IPS-15b (cell line): ENCODE measurements around the gene PSMD13.
"Not testable (repeated sequence)": the region's sequence is repeated elsewhere in the genome, so short reads cannot be mapped to it uniquely, and the experiment has no call there.

Experiments used
- H3K27me3 ChIP-seq: one replicate; pipeline ENCODE4 v1.6.1; 2013; ENCODE audit warnings: low read length; ENCODE audit not compliant: control insufficient read depth, insufficient read depth
- H3K36me3 ChIP-seq: one replicate; pipeline ENCODE4 v1.6.1; 2013; ENCODE audit warnings: low read length; ENCODE audit not compliant: control insufficient read depth, insufficient read depth
- H3K4me1 ChIP-seq: one replicate; pipeline ENCODE4 v1.6.1; 2013; ENCODE audit warnings: mild to moderate bottlenecking, low read length; ENCODE audit not compliant: control insufficient read depth, insufficient read depth
- H3K4me3 ChIP-seq: one replicate; pipeline ENCODE4 v1.5.1; 2013; ENCODE audit warnings: low read depth, low read length
- H3K9ac ChIP-seq: one replicate; pipeline ENCODE4 v1.6.1; 2013; ENCODE audit warnings: low read depth, mild to moderate bottlenecking, low read length
- H3K9me3 ChIP-seq: one replicate; pipeline ENCODE4 v1.6.1; 2013; ENCODE audit warnings: mild to moderate bottlenecking, low read length; ENCODE audit not compliant: control insufficient read depth, insufficient read depth

Gene PSMD13

DNA sequence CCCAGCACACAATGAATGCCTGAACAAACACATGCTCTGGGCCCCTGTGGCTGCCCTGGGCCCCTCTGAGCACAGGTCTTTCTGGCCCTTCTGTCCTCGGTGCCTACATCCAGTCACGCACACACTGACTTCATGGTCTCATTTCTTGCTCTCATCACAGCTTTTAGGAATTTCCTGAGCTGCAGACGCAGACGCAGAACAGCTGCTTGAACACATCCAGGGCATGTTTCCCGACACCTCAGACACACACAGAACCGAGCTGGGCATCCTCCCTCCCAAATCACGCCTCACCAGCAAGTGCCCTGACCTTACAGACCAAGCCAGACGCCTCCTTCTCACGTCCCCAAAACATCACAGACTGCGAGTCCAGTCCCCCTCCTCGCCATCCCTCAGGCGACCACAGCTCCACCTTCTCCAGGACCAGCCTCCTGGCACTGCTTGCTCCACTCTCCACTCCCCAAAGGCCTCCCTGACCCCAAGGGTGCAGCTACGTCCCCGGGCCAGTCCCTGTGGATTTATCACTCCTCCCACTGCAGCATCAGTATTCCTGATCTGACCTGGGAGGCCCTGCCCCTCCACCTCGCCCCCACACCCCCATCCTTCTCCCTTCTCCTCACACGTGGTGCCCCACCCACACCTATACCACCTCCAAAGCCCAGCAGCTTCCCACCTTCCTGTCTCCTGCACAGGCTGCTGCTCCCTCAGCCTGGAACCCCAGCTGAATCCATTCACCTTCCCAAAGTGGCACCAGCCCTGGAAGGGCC, 13.6 kb upstream of the PSMD13 start:
- Histone ChIP-seq H3K36me3 (peaks cover 3% of the 10 kb centered on the region), H3K27me3 (no peaks in the 10 kb centered on the region), H3K4me3 (no peak overlapping the region), H3K4me1 (no peaks in the 10 kb centered on the region), H3K9me3 (no peaks in the 10 kb centered on the region), H3K9ac (no peak overlapping the region)

DNA sequence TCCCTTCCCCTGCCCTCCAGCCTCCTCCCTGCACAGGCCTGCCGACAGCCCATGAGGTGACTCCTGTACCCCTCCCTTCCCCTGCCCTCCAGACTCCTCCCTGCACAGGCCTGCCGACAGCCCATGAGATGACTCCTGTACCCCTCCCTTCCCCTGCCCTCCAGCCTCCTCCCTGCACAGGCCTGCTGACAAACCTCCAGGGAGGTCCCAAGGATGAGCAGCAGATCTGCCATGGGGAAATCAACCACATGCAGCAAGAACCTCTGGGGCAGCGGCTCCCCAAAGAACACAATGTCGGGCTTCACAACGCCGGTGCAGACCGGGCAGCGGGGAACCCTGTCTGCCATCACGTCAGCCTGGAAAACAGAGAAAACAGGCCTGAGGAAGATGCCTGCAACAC, 12.9 kb upstream of the PSMD13 start:
- H3K27me3 ChIP-seq, result no peaks in the 10 kb centered on the region
- no peak overlapping the region for H3K9ac ChIP-seq
- H3K36me3 ChIP-seq, result peaks cover 3% of the 10 kb centered on the region
- no peaks in the 10 kb centered on the region for H3K9me3 ChIP-seq
- H3K4me1 ChIP-seq, result no peaks in the 10 kb centered on the region
- H3K4me3 ChIP-seq, result no peak overlapping the region

DNA sequence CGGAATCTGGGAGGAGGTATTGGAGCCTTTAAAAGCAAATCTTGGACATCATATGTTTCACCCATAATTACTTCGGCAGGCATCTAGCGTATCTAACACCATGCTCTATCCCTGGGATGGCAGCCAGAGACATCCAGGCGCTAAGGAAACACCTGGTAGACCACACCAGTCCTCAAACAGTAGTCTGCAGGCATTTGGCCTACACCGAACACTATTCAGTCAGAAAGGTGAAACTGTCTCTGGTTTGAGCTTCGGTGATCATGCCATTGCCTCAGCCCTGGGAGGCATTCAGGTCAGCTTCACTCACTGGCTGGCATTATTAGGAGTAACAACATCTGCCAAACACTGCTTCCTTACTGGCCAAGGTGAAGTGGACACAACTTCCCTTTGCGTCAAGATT, 12.4 kb upstream of the PSMD13 start:
- Histone ChIP-seq H3K4me1 (no peaks in the 10 kb centered on the region), H3K27me3 (no peaks in the 10 kb centered on the region), H3K36me3 (peaks cover 3% of the 10 kb centered on the region), H3K4me3 (no peak overlapping the region), H3K9me3 (no peaks in the 10 kb centered on the region), H3K9ac (no peak overlapping the region)

DNA sequence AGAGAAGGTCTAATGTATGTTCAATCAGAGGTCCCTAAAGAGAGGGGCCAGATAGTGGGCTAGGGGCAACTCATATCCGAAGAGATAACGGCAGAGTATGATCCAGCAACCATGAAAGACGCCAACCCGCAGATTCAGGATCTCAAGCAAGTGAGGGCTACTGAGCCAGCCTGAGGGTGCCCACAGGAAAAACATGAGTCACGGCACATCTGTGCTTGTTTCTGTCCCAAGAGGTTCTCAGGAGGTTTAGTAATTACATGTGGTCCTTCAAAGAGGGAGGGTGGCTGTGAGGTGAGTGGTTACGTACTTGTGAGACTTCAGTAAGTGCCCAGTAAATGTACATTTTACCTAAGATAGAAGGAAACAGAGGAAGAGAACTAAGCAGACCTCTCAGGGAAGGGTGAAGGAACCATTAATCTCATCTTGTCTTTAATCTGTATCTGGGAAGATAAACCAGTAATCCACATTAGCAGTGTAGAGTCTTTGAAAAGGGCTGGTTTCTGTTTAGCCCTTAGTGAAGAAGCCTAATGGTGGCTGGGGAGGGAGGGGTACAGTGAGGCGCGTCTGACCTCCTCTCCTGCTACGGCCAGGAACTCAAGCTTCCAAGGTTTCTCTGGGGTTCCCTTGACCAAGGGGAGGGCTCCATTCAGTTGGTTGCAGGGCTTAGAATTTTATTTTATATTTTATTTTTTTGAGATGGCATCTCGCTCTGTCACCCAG, 10.9 kb upstream of the PSMD13 start:
- Histone ChIP-seq H3K36me3 (peaks cover 3% of the 10 kb centered on the region), H3K4me1 (no peaks in the 10 kb centered on the region), H3K9ac (no peak overlapping the region), H3K27me3 (no peaks in the 10 kb centered on the region), H3K9me3 (no peaks in the 10 kb centered on the region), H3K4me3 (no peak overlapping the region)

DNA sequence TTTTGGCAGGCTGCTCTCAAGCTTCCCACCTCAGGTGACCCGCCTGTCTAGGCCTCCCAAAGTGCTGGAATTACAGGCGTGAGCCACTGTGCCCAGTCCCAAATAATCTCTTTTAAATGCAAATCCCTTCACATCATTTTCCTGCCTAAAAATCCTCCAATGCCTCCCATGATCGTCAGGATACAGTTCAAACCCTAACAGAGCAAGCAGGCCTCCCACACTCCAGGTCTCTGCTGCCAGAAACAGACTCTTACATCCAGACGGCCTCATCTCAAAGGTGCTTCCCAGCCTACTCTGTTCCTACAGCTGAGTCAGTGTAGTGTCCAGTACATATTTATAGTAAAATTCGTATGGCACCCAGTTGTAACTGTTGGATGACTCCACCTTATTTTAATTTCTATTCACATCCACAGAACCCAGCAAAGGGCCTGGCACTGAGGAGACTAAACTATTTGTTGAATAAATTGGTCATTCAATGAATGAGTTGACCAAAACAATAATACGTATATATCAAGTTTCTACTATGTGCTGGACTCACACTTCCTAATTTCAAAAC, 8.9 kb upstream of the PSMD13 start:
- Histone ChIP-seq H3K4me3 (no peak overlapping the region), H3K9ac (no peak overlapping the region), H3K36me3 (peaks cover 3% of the 10 kb centered on the region), H3K27me3 (no peaks in the 10 kb centered on the region), H3K4me1 (no peaks in the 10 kb centered on the region), H3K9me3 (no peaks in the 10 kb centered on the region)

DNA sequence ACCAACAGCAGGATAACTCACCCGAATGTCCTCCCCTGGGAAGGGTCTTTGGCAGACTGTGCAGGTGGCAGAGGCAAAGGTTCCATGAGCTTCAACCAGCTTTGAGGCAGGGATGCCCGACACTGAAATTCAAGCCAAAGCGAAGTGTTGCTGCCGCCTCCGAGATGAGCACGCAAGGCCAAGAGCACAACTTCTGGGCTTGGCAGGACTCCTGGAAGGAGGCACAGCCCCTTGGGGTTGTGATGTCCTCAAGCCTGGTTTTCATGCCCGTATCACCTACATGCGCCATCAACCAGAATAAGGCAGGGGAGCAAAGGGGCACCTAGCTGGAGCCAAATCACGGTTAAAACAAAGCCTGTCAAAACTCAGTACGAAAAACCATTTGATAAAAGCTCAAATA, 6.3 kb upstream of the PSMD13 start:
- H3K4me1 ChIP-seq, result no peaks in the 10 kb centered on the region
- H3K9me3 ChIP-seq, result no peaks in the 10 kb centered on the region
- no peak overlapping the region for H3K9ac ChIP-seq
- H3K27me3 ChIP-seq, result no peaks in the 10 kb centered on the region
- H3K36me3 ChIP-seq, result no peaks in the 10 kb centered on the region
- no peak overlapping the region for H3K4me3 ChIP-seq

DNA sequence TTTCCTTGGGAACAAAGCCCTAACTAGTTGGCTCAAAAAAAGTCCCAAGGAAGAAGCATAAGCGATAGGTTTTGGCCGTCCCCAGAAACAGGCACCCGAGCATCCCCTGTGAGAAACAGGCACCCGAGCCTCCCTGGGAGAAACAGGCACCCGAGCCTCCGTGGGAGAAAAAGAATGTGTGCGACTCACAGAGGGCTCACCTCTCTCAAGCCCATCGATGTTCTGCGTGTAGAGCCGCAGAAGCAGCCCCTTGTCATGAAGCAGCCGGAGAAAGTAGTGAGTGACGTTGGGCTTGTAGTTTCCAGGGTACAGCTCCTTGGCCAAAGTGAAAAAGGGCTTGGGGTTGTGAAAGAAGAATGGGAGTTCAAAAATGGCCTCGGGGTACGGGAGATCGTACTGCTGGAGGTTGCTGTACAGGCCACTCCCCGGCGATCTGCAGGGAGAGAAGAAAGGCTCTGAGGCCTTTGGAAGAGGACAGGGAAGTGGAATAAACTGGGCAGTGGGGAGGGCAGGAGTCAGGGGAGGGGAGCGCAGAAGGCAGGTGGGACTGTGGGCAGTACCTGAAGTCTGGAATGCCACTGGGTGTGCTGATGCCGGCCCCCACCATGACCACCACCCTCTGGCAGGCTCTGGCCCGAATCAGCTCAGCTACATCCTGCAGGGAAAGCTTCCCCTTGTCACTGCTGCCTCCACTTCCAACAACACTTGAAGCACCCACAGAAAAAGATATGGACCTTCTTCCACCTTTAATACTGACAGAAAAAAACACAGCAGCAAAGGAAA, 3.8 kb upstream of the PSMD13 start:
- no peaks in the 10 kb centered on the region for H3K27me3 ChIP-seq
- no peak overlapping the region for H3K9ac ChIP-seq
- no peaks in the 10 kb centered on the region for H3K36me3 ChIP-seq
- H3K4me3 ChIP-seq, result no peak overlapping the region
- no peaks in the 10 kb centered on the region for H3K4me1 ChIP-seq
- H3K9me3 ChIP-seq, result no peaks in the 10 kb centered on the region

DNA sequence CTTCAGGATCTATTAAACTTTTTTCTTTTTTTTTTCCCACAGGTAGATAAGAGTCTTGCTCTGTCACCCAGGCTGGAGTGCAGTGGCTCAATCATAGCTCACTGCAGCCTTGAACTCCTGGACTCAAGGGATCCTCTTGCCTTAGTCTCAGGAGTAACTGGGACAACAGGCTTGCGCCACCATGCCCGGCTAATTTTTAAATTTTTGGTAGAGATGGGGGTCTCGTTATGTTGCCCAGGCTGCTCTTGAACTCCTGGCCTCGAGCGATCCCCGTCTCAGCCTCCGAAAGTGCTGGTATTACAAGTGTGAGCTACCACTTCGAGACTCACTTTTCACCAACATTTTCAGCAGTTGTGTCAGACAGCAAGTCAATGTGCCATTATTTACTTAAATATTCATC, 1.6 kb upstream of the PSMD13 start:
- Histone ChIP-seq H3K27me3 (no peaks in the 10 kb centered on the region), H3K9me3 (no peaks in the 10 kb centered on the region), H3K36me3 (no peaks in the 10 kb centered on the region), H3K9ac (no peak overlapping the region), H3K4me1 (no peaks in the 10 kb centered on the region), H3K4me3 (peak overlapping the region; percentile 93)

DNA sequence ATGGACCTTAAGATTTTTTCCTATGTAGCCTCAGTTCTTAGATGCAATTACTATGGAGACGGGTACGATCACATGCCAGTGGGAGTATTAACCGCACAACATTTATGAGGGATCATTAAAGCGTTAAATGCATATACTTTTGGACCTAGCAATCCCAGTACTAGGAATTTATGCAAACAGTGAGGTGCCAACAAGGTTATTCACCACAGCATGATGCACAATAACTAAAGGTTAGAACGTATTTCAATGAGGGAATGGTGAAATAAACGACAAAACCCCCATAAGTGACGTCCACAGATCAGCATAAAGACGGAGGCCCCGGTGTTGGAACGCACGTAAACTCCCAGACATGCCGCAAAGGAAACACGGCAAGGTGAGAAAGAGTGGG, 1.2 kb upstream of the PSMD13 start:
- Histone ChIP-seq H3K4me3 (peak overlapping the region; percentile 93), H3K4me1 (no peaks in the 10 kb centered on the region), H3K27me3 (no peaks in the 10 kb centered on the region), H3K9me3 (no peaks in the 10 kb centered on the region), H3K9ac (peak overlapping the region; percentile 91), H3K36me3 (no peaks in the 10 kb centered on the region)

DNA sequence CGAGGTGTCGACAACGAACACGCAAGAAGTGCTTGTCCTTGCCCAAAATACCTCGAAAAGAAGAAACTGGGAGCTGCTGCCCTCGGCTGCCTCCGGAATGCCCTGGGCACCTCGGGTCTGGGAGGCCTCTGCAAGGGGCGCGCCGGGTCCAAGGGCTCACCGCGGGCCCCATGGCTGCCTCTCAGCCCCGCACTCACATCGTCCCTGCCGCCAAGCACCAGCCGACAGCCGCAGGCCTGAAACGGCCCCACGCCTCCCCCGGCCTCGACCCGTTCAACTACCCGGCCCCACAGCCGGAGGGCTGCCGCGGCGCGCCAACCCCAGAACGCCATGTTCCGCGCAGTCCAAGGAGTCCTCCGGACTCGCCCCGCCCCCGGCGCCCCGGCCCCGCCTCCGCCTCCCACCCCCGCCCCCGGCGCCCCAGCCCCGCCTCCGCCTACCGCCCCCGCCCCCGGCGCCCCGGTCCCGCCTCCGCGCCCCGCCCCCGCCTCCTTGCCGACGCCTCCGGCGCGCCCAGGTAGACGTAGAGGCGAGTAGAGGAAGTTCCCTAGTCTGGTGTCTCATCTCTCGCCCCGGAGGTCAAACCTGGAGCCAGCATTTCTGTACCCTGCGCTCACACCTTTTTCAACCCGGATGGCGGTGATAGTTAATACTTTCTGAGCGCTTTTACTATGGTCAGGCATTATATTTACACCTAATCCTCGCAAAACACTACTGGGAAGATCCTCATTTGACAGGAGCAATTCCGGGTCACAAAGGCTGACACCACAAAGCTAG, 591 bp upstream of the PSMD13 start, which contains the start of gene SIRT3:
SIRT3 (minus strand) TSS at position 346 of the 777 bp plus-strand sequence; CDS start at position 332, 14 bp downstream.
- Histone ChIP-seq H3K4me1 (no peaks in the 10 kb centered on the region), H3K9ac (peak within 1 kb of the TSS; percentile 91), H3K9me3 (no peaks in the 10 kb centered on the region), H3K27me3 (no peaks in the 10 kb centered on the region), H3K4me3 (peak within 1 kb of the TSS; percentile 97), H3K36me3 (no peaks in the 10 kb centered on the region)

DNA sequence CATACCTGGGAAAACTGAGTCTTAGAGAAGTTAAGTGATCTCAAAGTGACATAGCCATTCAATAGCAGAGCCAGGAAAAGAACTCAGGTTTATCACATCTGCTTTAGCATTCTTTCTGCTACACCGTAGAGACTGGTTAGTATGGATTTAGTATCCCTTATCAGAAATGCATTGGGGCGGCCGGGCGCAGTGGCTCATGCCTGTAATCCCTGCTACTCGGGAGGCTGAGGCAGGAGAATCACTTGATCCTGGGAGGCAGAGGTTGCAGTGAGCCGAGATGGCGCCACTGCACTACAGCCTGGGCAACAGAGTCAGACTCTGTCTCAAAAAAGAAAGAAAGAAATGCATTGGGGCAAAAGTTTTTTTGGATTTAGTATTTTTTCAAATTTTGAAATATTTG, 1.6 kb downstream of the PSMD13 start:
- H3K9ac ChIP-seq, H3K36me3 ChIP-seq, H3K9me3 ChIP-seq, H3K4me3 ChIP-seq, H3K27me3 ChIP-seq, H3K4me1 ChIP-seq: not testable (repeated sequence)
